NCI-H446 treated with DMSO at 0.1 percent for 48 hours (cell line): Measurements from ENCODE around the gene FIG4.
"Not testable (repeated sequence)": the region's sequence is repeated elsewhere in the genome, so short reads cannot be mapped to it uniquely, and the experiment has no call there.

Source experiments
- DNase-seq: peaks from one replicate; lab custom pipeline; 2025; lab: John Stamatoyannopoulos, UW

The FIG4 gene

DNA sequence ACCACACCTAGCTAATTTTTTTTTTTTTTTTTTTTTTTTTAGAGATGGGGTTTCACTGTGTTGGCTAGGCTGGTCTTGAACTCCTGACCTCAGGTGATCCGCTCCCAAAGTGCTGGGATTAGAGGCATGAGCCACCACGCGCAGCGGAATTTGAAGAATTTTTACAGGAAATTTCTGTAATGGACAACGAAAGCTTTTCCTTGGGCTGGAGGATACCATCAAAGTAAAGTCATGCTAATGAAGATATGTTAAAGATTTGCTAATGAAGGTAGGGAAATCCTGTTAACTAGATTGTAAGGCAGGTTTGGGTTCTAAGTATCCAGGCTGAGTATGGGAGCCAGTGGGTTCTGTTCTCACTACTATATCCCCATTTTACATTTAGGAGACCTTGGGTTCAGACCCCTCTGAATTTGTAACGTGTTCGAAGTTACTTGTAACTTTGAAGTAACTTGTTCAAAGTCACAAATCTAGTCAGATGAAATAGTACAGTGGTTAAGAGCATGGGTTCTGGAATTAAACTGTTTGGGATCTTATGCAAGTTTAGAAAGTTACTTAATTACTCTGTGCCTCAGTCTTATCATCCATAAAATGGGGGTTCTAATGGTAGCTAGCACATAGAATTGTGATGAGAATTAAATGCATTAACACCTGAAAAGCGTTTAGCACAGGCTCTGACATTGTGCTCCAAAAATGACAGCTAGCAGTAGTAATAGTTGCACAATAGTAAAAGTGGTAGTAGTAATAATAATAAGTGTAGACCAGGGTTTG is 163.6 kb downstream of the FIG4 start:
- no peak for DNase-seq

DNA sequence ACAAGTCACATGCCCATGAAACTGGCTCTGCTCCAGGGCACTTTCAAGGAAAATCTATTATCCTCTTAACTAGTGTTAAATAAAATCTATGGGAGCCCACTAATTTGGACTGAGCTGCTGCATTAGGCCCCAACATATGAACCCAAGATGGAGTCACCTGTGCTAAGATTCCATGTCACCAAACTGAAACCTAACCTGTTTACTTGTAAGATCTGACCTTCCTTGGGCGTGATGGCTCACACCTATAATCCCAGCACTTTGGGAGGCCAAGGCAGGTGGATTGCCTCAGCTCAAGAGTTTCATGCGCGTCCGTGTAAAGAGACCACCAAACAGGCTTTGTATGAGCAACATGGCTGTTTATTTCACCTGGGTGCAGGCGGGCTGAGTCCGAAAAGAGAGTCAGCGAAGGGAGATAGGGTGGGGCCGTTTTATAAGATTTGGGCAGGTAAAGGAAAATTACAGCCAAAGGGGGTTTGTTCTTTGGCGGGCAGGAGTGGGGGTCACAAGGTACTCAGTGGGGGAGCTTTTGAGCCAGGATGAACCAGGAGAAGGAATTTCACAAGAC is 164.5 kb downstream of the FIG4 start:
- not testable (repeated sequence) for DNase-seq

DNA sequence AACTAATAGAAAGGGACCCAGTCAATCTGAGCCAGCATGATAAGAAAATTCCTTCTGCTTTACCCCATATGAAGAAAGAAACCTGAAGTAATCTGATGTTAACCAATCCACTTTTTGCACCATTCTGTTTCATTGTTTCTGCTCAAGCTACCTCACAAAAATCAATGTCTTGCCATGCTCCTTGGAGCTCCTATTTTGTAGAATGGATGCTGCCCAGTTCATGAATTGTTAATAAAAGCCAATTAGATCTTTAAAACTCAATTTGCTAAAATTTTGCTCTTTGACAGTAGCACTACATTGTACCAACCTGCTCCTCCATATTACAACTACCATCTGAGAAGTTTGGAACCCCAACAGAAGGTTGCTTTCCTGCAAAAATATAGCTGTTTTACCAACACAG is 170.8 kb downstream of the FIG4 start:
- no peak for DNase-seq

DNA sequence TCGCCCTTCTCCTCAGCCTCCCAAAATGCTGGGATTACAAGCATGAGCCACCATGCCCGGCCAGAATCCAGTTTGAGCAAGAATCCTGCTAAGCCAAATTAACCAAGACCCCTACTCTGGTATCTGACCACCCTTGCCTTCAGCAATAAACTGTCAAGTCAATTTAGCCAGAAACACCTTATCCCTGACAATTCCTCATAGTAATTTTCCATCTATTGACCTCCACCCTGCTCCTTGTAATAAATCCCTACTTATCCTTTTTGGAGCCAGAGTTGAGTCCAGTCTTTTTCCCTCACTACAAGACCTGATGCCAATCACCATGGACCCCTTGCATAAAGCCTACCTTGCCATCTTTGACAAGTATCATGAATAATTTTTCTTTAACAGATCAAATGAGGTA is 173.0 kb downstream of the FIG4 start:
- DNase-seq = no peak

DNA sequence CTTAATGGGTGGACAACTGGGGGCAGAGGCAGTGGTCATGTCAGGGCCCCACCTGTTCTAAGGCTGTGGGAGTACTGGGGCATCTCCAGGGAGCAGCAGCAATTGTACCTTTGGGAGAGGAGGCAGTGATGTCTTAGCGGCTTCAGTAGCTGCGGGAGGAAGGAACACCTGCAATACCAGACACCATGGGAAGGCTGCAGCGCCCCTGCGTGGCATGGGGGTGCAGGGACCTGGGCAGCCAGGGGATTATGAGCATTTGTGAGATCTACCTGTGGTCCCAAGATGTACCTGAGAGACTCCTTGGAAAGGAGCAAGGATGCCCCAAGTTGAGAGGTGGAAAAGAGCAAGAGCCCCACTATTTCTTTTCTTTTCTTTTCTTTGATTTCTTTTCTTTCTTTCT is 174.9 kb downstream of the FIG4 start:
- DNase-seq = no peak

DNA sequence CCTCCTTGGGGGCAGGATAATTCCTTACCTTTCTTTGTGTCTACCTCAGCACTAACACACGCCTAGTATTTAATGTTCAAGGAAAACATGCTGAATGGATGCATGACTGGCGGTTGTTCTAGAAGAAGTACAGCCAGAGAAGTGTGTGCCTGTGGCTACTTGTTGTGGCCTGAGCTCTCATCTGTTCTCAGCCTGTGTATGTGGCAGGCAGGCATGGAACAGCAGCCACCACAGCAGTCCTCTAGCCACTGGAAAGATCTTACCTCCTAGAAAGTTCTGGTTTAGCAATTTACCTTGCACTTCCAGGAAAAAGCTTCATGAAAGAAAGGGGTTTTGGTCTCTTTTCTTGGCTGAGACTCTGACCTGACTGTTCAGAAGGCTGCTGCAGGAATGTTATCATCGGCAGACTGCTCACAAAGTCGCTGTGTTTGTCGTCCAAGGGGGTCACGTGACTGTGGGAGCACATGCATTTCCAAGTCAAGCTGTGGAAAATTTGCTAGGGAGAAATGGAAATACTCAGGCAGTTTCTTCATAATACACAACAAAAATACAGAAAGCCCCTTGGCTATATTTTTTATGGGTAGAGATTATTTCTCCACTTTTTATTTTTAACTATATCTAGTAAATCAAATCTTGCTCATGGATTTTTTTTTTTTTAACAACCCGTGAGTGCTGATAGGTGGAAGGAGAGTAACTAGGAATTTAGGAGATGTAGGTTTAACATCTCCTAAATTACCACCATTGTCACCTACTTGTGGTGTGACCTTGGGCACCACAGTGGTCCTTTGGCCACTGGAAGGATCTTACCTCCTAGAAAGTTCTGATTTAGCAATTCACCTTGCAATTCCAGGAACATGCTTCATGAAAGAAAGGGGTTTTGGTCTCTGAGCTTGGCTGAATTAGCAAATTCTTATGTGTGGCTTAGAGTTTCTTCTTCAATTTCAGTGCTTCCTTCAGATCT is 176.2 kb downstream of the FIG4 start:
- DNase-seq = no peak

DNA sequence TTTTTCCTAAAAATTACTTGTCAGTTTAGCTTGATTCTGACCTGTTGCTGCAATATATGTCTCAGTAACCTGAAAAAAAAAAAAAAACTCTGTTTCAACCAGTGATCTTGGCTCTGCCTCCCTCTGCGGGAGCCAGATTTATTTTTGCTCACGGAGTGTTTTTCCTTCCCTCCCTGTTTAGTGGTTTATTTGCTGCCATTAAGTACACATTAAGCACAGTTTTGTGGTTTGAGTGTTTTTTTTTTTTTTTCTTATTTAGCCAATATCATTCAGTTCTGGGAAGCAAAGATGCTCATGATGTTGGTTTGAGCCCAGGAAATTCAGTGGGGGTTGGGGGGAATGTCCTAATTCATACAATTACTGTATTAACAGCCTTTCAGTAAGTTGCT is 176.9 kb downstream of the FIG4 start:
- DNase-seq = no peak

DNA sequence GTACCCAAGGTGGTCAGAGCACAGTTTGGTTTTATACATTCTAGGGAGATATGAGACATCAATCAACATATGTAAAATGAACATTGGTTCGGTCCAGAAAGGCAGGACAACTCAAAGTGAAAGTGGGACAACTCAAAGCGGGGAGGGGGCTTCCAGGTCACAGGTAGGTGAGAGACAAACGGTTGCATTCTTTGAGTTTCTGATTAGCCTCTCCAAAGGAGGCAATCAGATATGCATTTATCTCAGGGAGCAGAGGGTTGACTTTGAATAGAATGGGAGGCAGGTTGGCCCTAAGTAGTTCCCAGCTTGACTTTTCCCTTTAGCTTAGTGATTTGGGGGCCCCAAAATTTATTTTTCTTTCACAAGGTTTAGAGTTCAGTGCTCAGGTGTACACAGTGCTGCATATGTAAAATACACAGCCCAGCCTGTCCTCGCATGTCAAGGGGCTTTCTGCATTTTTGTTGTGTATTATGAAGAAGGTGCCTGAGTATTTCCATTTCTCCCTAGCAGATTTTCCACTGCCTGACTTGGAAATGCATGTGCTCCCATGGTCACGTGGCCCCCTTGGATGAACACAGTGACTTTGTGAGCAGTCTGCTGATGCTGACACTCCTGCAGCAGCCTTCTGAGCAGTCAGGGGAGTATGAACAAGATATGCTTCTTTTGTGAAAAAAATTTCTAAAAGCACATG is 178.4 kb downstream of the FIG4 start:
- not testable (repeated sequence) for DNase-seq

DNA sequence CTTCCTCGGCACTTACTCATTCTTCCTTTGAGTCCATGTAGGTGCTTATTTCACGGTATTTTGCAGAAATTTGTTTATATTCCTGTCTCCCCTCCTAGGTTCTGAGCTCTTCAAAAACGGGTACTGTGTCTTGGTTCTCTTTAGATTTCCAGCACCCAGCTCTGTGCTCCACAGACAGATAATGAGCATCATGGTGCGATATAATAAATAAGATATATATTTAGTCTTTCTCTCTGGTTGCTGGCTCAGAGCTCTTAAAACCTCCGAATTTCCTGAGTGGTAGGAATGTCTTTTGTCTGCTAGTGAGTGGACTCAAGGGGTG is 179.0 kb downstream of the FIG4 start:
- DNase-seq = no peak

DNA sequence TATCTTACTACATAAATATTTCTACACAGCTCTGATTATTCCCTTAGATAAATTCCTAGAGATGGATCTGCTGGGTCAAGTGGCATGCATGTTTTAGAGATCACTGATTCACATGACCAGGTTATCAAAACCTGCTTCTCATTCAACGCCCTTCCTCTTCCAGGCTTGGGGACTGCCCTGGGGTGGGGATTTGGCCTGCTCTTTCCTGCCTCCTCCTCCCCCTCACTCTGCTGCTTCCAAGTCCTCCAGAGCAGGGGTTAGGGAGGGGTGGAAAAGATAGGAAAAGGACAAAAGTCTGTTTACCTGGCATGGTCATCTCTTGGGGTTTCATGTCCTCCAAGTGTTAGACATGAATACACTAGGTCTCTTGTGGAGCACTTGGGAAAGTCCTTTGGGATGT is 181.5 kb downstream of the FIG4 start:
- DNase-seq = no peak

DNA sequence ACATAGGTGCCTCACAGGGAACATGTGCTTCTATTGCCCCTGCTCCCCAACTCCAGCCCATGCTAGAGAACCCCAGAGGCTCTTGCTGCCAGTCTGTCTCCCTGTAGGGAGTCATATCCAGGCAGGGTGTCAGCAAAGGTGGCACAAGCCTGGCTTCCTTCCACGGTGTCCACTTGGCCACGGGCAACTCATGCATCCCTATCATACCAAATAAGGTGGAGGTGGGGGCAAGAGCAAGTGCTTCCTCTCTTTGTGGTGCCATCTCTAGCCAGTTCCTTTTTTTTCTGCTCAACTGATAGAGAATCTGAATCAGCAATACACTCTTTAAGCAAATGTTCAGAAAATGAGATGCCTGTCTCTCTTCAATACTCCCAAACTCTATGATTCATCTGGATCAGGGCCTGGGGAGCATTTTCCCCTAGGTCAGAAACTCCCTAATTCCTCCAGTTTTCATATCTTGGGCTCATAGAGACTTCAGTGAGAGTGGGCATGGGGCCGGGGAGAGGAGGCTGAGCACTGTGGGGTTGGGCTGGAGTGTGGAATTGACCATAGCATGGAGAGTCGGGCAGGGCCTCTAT is 182.0 kb downstream of the FIG4 start:
- no peak for DNase-seq

DNA sequence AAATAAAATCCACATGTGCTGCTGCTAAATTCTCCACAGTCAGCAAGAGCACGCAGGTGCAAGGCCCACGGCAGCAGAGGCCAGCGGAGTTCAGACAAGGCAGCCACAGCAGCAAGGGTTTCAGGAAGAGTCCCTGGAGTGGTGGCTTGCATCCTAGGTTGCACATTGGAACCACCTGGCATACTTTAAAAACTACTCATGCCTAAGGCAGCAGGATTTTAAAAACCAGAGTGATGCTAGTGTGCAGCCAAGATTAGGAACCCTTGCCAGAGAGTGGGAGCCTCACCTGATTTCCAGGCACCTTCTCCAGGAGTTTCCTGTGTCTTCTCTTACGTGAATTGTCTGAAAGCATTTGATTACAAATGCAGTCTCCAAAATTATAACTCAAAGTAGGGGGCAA is 183.0 kb downstream of the FIG4 start:
- DNase-seq = no peak

DNA sequence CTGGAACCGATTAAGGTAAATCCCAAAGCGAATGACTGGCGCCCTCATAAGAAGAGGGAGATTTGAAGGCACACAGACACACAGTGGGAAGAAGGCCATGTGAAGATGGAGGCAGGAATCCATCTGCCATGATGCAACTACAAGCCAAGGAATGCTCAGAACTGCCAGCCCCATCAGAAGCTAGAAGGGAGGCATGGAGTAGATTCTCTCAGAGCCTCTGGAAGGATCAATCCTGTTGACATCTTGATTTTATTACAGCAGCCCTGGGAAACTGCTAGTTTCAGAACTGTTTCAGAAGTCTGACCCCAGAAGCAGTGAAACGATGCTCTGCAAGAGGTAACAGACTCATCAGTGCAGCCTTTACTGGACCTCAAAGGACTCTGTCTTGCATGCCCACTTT is 183.5 kb downstream of the FIG4 start:
- no peak for DNase-seq
